GM13976 (cell line): ENCODE data around the gene CELF4.

Source experiments
- DNase-seq: peaks from one replicate; pipeline ENCODE4 v3.0.0; 2012; ENCODE audit warnings: low spot score
- in situ Hi-C: fragments of 300-500 bp; cut with MboI; formaldehyde crosslinking; loops from one replicate; pipeline ENCODE4 v1.12.0; 2022; ENCODE audit warnings: low sequenced_read_pairs, mixed read lengths, inconsistent platforms; ENCODE audit not compliant: unreplicated experiment
- TF ChIP-seq, protein P1 (sequence below): IDR thresholded peaks from 2 replicates; pipeline ENCODE4 v1.5.1; 2012; ENCODE audit warnings: borderline replicate concordance, mild to moderate bottlenecking; ENCODE audit not compliant: insufficient read depth; ENCODE audit errors: extremely low read depth, missing control alignments, control extremely low read depth

The CELF4 gene

GRCh38 chr18:37392648-37393047, 172.9 kb downstream of the CELF4 start:
- no peak for DNase-seq
- TF ChIP-seq, protein P1, sequence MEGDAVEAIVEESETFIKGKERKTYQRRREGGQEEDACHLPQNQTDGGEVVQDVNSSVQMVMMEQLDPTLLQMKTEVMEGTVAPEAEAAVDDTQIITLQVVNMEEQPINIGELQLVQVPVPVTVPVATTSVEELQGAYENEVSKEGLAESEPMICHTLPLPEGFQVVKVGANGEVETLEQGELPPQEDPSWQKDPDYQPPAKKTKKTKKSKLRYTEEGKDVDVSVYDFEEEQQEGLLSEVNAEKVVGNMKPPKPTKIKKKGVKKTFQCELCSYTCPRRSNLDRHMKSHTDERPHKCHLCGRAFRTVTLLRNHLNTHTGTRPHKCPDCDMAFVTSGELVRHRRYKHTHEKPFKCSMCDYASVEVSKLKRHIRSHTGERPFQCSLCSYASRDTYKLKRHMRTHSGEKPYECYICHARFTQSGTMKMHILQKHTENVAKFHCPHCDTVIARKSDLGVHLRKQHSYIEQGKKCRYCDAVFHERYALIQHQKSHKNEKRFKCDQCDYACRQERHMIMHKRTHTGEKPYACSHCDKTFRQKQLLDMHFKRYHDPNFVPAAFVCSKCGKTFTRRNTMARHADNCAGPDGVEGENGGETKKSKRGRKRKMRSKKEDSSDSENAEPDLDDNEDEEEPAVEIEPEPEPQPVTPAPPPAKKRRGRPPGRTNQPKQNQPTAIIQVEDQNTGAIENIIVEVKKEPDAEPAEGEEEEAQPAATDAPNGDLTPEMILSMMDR = no peak
- in situ Hi-C loops = no loop called here

GRCh38 chr18:37391698-37392548, 173.7 kb downstream of the CELF4 start:
- TF ChIP-seq, protein P1 = no peak
- no peak for DNase-seq
- in situ Hi-C loops = no loop called here

DNA sequence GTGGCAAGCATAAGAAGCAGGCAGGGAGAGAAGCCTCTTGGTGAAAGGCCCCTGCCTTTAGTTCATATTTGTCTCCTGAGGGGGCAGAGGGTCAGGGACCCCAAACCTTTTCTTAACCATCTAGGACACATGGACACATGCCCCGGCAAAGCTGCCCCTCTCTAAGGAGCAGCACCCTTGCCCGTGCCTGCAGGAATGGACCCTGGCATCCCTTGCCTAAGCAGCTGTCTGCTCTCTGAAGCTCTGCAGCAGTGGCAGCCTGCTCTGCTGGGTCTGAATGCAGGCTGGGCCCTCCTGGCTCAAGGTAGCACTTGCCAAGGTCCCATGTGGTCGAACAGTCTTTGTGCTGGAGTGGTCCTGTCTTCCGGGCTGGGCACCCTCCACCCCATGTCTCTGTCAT, 174.4 kb downstream of the CELF4 start:
- TF ChIP-seq, protein P1 = no peak
- in situ Hi-C loops = no loop called here
- DNase-seq = no peak

- in situ Hi-C loops = no loop called here
- TF ChIP-seq, protein P1 = no peak
- DNase-seq = no peak
Measured at GRCh38 chr18:37390687-37391086, 174.9 kb downstream of the CELF4 start.

- DNase-seq = no peak
- TF ChIP-seq, protein P1 = no peak
- in situ Hi-C loops = no loop called here
Measured at GRCh38 chr18:37389684-37390368, 175.8 kb downstream of the CELF4 start.

- DNase-seq = no peak
- in situ Hi-C loops = no loop called here
- TF ChIP-seq, protein P1 = no peak
Measured at GRCh38 chr18:37389041-37389440, 176.6 kb downstream of the CELF4 start.
